Measurements from ENCODE around the gene WDR20. TPM values are rescaled to one million over a fixed set of nuclear protein-coding genes. Genes with fewer than 3 reads are reported as not detected.
A peak's percentile ranks its signal among the peaks of the same experiment; 100 is the strongest.

The WDR20 gene
- total and polyA plus RNA-seq, 2 of the 4 experiments (the other 2 are of a cell fraction), result 20.3 to 27.4 TPM

GRCh38 chr14:102215576-102216250 lies 76.0 kb downstream of the WDR20 start:
- intact Hi-C loops (cut with micrococcal nuclease), result no loop called here
- 63% methylated on average over 9 of the region's 20 CpGs; no CpG with 5 or more reads in 1 of the 2 experiments for WGBS, 2 experiments (ENCODE audit: extremely low coverage in 2 of 2, insufficient read length in 1 of 2)

More at GRCh38 chr14:102215576-102216250, 76.0 kb downstream of the WDR20 start:
- Histone ChIP-seq H4K5ac (ENCODE audit: low read depth, low read length) (no peak overlapping the region), H4K91ac (ENCODE audit: insufficient read depth, low read depth, low read length) (no peak overlapping the region), H3K23ac (ENCODE audit: low read depth, low read length) (peak overlapping the region; percentile 31), H3K27ac (ENCODE audit: insufficient read depth, low read length) (no peak overlapping the region), H3K36me3 (ENCODE audit: control insufficient read depth, insufficient read depth, low read length) (peaks cover 5% of the 10 kb centered on the region; the same call in 1 of the 2 replicates), H4K20me1 (ENCODE audit: insufficient read depth, low read length) (peaks cover 15% of the 10 kb centered on the region), H3K9me1 (ENCODE audit: insufficient read depth, low read length) (peaks cover 18% of the 10 kb centered on the region), H4K8ac (ENCODE audit: low read depth in 2 of 2, low read length in 2 of 2) (no peak overlapping the region), H3K9ac (ENCODE audit: low read depth, low read length) (no peak overlapping the region), H3K79me1 (ENCODE audit: low read depth in 1 of 2, low read length in 2 of 2) (peaks cover 31 to 80% of the 10 kb centered on the region in 2 experiments), H3K18ac (ENCODE audit: low read depth, low read length) (no peak overlapping the region), H2AK9ac (replicated peaks; ENCODE audit: low read depth, low read length, poor library complexity) (peak overlapping the region; percentile 52), H3K4me1 (ENCODE audit: control insufficient read depth, insufficient read depth, low read length) (peaks cover 9% of the 10 kb centered on the region), H2AK5ac (ENCODE audit: low read depth, low read length) (peak overlapping the region; percentile 61; the same call in 1 of the 2 replicates), H2BK5ac (ENCODE audit: low read depth, low read length, poor library complexity, severe bottlenecking) (peak overlapping the region; percentile 3), H2BK15ac (ENCODE audit: low read depth, low read length) (no peak overlapping the region), H3K4me3 (ENCODE audit: insufficient read depth, low read depth, low read length) (no peak overlapping the region), H2BK20ac (ENCODE audit: low read depth, low read length) (no peak overlapping the region), H3K27me3 (ENCODE audit: control insufficient read depth, insufficient read depth, low read length) (no peaks in the 10 kb centered on the region), H3K56ac (ENCODE audit: extremely low read depth, insufficient read depth, low read length) (no peak overlapping the region), H2AFZ (replicated peaks; ENCODE audit: low read length, poor library complexity) (no peak overlapping the region), H3K14ac (replicated peaks; ENCODE audit: low read depth, low read length) (peak overlapping the region; percentile 39), H3K4me2 (ENCODE audit: low read depth, low read length) (no peak overlapping the region), H3K9me3 (ENCODE audit: control insufficient read depth, insufficient read depth, low read length) (no peaks in the 10 kb centered on the region), H3K4ac (ENCODE audit: low read depth, low read length) (peak overlapping the region; percentile 48; the same call in 1 of the 2 replicates), H2BK120ac (ENCODE audit: low read depth, low read length) (no peak overlapping the region)
- TF ChIP-seq MXI1 (IDR thresholded peaks at IDR 0.05; ENCODE audit: borderline replicate concordance, low read depth, low read length) (no peak), CEBPB (IDR thresholded peaks at IDR 0.05; ENCODE audit: low read depth, low read length) (no peak), FOS (IDR thresholded peaks at IDR 0.05; ENCODE audit: low read depth, low read length) (no peak), BHLHE40 (IDR thresholded peaks at IDR 0.05; ENCODE audit: low read depth, low read length) (no peak), USF2 (IDR thresholded peaks at IDR 0.05; ENCODE audit: low read depth, low read length) (no peak), MAZ (IDR thresholded peaks at IDR 0.05; ENCODE audit: borderline replicate concordance, low read depth, low read length) (no peak), SMC3 (IDR thresholded peaks at IDR 0.05; ENCODE audit: low read depth, low read length) (no peak), MAFK (IDR thresholded peaks at IDR 0.05; ENCODE audit: low read depth, low read length) (no peak), POLR2A (IDR thresholded peaks at IDR 0.05; ENCODE audit: low read depth, low read length) (no peak), CTCF (conservative IDR thresholded peaks at IDR 0.05; ENCODE audit: low read depth, low read length) (no peak), RCOR1 (IDR thresholded peaks at IDR 0.05; ENCODE audit: insufficient replicate concordance, low read length) (no peak), NFE2L2 (IDR thresholded peaks at IDR 0.05; ENCODE audit: low read depth, low read length) (no peak), RAD21 (IDR thresholded peaks at IDR 0.05; ENCODE audit: low read length) (no peak), ELK1 (IDR thresholded peaks at IDR 0.05; ENCODE audit: borderline replicate concordance, low read depth, low read length) (no peak), CHD1 (IDR thresholded peaks at IDR 0.05; ENCODE audit: low read depth, low read length) (no peak), RFX5 (IDR thresholded peaks at IDR 0.05; ENCODE audit: low read depth, low read length) (no peak)
- peak; percentile 31 for DNase-seq
- POLR2A ChIA-PET (ENCODE audit: unreplicated experiment), result no interaction called here
- ATAC-seq (ENCODE audit: low read depth), result no peak
- CTCF ChIA-PET, result no interaction called here
- in situ Hi-C loops (cut with MboI; ENCODE audit: low sequenced_read_pairs) (no loop called here), dilution Hi-C loops (cut with HindIII; ENCODE audit: low sequenced_read_pairs, unreplicated experiment) (no loop called here)
- BruUV-seq (replicated peaks), result no TSS peak
